Renal pelvis (tissue), 4 donors: ENCODE data around the gene RIPOR3. TPM values are rescaled to one million over a fixed set of nuclear protein-coding genes. Genes with fewer than 3 reads are reported as not detected.
A peak's percentile ranks its signal among the peaks of the same experiment; 100 is the strongest.
"Not testable (repeated sequence)": the region's sequence is repeated elsewhere in the genome, so short reads cannot be mapped to it uniquely, and the experiment has no call there.

ENCODE experiments used
- DNase-seq: peaks from one replicate; pipeline ENCODE4 v3.0.0-alpha.2; 2013
- polyA plus RNA-seq, 3 donors: library from polyadenylated mRNA; unstranded; fragments of 120-200 nt; gene quantifications; one replicate each; pipeline ENCODE4 v1.2.1, GENCODE V29; 2013; ENCODE audit not compliant: insufficient read length in 3 of 3

The RIPOR3 gene
- polyA plus RNA-seq, 3 donors: 5.5 to 8.5 (median 8.0) TPM

DNA sequence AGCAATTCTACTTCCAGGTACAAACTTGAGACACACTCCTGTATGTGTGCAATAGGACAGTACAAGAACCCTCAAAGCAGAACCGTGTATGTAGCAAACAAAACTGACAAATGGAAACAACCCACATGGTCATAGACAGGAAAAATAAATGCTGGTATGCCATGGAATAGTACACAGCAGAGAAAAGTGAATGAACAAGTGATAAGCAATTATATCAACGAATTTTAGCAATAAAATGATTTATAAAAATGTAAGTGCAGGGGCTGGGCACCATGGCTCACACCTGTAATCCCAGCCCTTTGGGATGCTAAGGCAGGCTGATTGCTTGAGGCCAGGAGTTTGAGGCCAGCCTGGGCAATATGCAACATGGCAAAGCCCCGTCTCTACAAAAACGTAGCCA, 9.3 kb downstream of the RIPOR3 start:
- DNase-seq: no peak

DNA sequence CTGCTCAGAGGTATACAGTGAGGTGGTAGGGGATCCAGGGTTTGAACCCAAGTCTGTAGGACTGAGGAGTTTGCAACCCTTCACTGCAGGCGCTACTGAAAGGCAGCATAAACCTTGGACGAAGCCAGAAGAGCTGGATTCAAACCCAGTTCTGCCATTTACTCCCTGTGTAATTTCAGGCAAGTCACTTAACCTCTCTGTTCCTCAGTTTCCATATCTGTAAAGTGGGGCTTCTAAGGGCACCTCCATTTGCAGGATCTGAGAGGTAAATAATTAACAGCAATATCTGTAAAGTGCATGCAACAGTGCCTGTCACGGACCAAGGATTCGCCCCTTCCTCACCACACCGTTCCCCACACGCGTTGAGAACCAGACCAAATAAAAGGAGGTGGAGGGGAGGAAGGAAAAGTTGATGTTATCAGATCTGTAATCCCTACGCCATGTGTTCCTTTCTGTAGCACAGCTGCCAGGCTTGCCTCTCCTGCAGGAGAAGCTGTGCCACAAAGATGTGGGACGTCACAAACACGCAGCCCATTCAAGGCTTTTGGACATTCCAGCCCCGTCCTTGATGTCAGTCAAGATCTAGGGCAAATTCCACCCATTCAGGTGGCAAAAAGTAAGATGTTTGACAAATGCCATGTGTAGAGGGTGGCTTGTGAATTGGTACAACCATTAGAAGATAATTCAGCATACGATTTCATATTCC, 9.8 kb downstream of the RIPOR3 start:
- no peak for DNase-seq

DNA sequence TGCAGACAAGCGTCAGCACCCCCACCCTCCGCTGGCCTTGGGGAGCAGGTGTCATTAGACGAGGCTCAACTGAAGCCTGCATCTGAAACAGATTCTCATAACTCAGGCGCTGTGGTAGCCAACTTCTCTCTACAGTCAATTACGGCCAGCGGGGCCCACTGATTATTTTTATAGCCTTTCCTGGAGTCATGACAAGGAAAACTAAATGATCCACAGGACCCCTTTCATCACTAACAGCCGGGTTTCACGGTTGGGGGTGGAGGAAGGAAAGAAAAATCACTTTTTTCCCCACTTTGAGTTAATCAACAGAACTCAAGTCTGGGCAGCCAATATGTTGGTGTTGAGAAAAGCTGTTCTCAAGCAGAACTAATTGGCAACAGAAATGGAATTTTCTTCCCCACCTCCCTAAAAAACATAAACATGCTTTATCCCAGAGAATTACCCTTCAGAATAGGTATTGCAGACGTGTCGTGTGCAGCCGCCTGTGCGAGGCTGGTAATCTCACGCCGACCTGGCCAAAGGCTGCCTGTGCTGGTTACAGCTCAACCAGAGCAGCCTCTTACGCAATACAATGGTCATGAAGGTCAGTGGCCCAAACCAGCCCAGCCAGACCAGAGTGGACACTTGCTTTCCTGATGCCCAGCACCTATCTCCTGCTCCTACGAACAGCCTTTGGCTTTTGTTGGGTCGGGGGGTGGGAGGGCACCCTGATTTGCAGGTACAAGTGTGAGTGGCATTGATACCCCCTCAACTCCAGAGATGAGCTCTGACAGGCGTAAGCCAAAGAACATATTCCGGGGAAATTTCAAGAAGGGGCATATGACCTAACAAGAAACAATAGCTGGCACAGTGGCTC, 11.0 kb downstream of the RIPOR3 start:
- no peak for DNase-seq

DNA sequence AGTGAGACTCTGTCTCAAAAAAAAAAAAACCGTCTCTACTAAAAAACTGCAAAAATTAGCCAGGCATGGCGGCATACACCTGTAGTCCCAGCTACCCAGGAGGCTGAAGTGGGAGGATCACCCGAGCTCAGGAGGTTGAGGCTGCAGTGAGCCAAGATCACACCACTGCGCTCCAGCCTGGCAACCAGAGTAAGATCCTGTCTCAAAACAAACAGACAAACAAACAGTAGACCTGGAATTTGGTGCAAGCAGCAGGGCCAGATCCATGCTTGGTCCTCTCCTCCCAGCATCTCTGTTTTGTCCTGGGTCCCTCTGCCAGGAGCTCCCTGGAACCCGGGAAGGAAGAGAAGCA, 11.6 kb downstream of the RIPOR3 start:
- DNase-seq: no peak

DNA sequence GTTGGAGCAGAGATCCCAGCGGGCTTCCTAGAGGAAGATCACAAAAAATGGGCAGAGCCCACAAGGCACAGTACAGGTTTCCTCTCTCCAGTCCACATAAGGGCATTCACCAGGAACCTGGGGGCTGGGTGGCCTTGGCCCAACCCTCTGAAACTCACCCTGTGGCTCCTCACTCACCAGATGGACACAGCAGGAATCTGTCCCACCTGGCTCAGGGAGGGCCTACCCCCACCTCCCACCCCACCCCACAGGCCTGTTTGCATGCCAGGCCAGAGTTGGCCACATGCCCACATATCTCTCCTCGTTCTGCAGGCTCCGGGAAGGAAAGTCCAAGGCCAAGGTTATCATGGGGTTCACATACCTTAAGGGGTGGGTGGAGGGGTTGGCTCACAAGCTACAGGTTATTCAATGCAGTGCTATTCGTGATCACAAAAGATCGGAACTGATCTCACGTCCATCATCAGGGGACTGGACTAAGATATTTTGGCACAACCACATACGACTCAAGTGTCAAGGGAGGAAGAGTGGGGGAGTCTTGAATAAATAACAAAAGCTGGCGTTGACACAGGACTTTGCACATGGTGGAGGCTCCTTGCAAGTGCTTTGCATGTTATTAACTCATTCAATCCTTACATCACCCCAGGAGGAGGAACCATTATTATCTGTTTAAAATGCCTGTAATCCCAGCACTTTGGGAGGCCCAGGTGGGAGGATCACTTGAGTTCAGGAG, 13.0 kb downstream of the RIPOR3 start:
- DNase-seq: no peak

DNA sequence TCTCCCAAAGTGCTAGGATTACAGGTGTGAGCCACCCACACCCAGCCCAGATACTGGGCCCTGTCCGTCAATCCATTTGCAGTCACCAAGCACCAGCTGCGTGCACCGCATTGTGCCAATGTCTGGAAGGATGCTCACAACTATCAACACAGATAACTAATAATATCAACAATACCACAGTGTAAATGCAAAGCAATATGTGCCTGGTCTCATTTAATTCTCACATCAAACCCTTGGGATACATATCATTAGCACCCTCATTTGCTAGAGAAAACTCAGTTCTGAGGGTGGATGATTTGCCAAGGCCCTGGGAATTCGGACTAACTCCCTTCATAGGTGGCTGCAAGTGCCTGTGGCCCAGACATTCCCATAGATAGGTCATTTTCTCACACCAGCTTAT, 14.5 kb downstream of the RIPOR3 start:
- DNase-seq: no peak

DNA sequence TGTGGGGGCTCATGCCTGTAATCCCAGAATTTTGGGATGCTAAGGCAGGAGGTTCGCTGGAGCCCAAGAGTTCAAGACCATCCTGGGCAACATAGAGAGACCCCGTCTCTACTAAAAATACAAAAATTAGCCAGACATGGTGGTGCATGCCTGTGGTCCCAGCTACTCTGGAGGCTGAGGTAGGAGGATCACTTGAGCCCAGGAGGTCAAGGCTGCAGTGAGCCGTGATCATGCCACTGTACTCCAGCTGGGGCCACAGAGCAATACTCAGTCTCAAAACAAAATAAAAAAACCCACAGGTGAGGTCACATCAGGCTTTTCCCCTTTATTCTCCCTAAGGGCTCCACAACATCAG, 15.0 kb downstream of the RIPOR3 start:
- not testable (repeated sequence) for DNase-seq

DNA sequence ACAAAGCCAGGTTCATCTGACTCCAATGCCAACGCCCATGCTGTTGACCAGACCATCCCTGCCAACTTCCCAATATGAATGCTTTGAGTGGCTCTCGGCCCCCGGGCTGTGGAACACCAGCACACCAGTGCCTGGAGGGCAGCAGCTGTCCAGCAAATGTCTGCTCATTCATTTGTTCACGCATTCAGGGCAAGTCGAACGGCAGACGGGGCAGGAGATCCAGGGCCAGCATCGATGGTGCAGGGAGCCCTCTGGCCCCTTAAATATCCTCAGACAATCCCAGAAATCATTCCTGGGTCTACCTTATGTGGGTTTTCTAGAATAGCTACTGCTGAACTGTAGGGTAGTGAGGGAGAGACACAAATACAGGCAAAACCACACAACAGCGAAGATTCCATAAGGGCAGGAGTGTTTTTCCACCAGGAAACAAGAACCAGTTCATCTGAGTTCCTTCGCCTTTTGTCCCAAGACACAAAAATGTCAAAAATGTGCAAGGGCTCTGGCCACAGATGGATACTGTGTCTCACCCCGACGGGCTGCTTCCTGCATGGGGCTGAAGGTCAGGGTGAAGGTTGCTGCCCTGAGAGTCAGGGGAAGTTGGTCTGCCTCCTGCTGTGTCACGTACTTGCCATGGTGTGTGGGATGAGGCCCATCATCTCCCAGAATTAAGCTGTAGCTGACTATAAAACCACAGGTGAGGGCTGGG, 15.5 kb downstream of the RIPOR3 start:
- DNase-seq: no peak

DNA sequence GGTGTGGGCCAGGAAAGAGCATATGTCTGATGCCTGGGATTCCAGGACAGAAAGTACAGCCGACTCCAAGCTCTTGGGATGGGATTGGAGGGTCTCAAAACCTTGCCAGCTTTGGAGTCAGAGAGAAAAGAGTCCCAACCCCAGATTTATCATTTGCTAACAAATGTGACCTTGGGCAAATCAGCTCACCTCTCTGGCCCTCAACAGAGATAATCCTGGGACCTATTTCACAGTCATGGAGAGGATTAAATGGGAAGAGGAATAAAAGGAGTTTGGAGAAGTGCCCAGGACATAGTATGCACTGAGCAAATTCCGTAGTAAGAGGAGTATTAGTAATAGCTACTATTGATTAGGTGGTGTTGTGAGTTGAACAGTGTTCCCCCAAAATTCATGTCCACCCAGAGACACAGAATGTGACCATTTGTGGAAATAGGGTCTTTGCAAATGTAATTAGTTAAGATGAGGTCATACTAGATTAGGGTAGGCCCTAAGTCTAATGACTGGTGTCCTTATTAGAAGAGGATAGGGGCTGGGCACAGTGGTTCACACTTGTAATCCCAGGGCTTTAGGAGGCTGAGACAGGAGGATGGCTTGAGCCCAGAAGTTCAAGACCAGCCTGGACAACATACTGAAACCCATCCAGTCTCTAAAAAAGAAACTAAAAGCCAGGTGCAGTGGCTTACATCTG, 17.1 kb downstream of the RIPOR3 start:
- DNase-seq: no peak

DNA sequence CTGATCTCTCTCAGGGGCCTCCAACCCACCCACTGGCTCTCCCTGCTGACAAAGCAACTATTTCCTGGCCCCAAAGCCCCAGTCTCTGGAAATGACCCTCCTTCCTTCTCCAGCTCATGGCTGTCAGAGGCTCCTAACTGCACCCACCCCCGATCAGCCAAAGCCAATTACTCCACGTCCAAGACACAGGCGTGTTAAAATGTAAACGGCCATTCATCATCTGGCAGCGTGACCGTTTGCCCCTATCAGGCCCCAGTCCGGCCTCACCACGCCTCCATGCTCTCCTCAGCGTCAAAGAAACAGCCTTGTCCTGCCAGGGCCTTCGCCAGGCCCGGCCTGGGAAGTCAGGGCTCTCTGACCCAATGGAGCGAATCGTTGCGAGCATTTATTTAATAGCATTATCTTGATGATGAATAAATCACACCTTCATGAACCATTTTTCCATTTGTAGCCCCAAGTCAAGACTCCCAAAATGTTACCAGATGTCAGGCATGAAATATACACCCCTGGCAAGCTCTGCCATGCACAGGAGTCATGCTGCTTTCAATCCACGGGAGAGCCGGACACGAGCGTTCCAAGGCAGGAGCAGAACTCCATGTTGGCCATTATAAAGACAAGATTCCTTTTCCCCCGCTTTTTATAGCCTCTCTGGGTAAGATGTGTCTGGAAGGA, 17.7 kb downstream of the RIPOR3 start:
- peak; percentile 82 for DNase-seq

DNA sequence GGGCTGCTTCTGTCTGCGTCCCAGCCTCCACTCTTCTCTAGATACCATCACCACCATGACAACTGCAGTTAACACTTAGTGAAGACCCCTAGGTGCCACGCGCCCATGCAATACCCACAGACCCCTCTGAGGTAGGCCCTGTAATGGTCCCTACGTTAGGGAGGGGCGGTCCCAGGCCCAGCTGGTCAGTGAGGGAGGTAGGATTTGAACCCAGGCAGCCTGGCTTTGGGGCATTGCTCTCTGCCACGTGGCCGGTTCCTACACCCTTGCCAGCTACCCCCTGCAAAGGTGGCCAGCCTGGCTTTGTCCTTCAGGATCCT, 18.2 kb downstream of the RIPOR3 start:
- DNase-seq: no peak

DNA sequence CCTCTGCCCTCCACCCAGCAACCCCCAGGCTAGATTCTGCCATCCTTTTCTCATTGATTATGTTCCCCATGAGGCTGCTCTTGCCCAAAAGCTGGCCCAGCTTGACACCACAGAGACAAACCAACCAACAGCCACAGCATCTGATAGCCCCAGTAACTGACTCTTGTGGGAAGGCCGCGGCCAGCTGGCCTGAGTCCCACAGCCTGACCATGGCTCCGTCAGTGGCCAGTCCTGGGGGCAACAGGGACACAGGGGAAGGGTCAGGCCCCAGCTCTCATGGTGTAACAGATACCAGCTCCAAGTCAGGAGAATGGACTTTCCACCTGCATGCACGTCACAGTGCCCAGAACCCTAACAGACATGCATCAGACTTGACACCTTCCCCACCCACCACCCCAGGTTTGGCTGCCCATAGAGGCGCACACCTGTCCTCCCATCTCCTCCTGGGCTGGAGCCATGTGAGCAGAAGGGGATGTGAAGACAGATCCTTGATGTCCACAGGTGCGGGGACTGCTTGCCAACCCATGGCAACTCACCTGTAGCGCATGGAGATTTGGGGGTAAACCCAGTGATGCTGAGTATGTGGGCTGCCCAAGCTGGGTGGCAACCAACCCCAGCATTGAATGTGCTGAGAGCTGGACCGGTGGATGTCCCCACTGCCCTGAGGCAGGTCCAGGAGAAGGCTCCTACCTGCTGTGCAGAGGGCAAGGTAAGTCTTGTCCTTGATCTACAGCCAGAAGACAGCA, 18.8 kb downstream of the RIPOR3 start:
- DNase-seq: no peak

DNA sequence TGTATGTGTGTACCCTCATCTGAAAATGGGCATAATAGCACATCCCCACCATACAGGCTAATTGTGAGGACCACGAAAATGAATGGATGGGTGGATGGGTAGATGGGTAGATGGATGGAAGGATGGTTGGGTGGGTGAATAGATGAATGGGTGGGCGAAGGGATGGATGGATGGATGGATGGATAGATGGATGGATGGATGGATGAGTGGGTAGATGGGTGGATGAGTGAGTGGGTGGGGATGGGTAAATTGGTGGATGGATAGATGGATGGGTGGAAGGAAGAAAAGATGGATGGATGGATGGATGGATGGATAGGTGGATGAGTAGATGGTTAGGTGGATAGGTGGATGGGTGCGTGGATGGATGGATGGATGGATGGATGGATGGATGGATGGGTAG, 19.7 kb downstream of the RIPOR3 start:
- DNase-seq: no peak

DNA sequence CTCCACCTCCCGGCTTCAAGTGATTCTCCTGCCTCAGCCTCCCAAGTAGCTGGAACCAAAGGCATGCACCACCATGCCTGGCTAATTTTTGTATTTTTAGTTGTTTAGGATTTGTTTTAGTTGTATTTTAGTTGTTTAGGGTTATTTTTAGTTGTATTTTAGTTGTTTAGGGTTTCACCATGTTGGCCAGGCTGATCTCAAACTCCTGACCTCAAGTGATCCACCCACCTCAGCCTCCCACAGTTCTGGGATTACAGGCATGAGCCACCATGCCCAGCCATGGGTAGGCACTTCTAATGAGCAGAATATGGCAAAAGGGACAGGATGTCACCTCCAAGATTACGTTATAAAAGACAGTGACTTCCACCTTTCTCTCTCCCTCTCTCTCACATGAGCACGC, 20.3 kb downstream of the RIPOR3 start:
- DNase-seq: not testable (repeated sequence)

DNA sequence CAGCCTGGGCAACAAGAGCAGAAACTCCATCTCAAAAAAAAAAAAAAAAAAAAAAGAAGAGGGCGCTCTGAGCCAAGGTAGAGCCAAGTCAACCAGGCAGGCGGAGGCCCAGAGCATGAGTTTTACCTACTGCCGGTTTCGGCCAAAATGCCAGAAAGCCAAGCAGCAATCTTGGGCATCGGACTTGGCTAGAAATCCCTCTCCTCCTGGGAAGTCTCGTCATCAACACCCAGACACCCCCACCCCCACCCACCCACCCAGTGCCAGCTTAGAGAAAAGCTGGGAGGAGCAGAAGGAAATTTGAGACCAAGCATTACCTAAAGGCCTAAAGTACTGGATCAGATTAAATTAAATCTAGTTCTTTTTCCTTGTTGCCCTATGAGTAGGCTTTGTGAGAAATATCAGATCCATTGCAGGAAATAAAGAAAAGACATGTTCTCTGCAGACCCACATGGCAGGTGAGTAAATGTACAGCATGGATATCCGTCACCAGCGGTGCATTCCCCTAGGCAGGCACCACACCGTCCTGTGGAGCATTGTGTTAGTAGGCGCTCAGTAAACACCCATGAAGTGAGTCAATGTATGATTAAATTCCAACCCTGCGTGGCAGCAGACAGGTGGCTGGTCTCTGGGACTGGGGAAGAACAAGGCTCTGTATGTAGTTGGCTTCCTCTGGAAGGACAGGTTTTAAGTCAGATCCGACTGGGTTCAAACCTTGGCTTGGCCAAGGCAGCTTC, 21.0 kb downstream of the RIPOR3 start:
- no peak for DNase-seq

DNA sequence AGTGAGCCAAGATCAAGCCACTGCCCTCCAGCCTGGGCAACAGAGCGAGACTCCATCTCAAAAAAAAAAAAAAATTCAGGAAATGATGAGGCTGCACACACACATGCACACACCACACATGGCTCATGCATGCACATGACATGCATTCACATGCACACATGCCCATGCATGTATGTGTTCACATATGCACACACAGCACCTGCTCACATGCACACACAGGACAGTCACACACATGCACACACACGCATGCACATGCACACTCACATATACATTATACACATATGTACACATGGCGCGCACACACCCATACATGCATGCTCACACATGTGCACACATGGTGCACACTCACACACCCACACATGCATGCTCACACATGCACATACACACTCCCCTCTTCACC, 22.5 kb downstream of the RIPOR3 start:
- DNase-seq: no peak

DNA sequence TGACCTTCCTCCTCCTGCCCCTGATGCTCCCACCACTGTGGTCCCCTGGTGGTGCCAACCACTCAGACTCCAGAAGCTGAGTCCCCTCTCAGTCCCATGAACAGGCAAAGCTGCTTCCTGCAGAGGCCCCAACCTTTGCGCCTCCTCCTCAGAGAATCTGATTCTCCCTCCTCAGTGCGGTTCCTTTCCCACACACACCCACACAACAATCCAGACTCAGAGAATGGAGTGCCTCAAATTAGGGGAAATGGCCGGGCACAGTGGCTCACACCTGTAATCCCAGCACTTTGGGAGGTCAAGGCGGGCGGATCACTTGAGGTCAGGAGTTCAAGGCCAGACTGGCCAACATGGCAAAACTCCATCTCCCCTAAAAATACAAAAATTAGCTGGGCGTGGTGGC, 23.0 kb downstream of the RIPOR3 start:
- DNase-seq: no peak

DNA sequence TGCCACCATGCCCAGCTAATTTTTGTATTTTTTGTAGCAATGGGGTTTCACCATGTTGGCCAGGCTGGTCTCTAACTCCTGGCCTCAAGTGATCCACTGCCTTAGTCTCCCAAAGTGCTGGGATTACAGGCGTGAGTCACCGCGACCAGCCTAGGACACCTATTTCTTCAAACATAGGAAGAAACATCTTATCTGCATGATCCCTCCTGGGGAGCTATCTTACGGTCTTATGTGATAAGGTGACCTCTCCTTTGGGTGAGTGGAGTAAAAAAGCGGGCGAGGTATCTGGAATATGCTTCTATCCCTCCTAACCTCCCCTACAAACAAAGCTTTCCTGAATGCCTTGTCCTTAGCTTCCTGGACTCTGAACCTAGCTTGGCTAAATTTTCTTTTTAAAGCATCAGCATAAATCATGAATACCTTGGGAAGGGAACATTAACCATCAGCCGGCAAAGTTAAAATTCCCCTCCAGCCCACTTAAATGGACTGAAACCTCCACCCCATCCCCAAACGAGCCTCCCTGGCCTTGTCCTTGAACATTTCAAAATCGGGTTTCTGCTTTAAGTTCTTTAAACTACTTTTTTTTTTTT, 24.5 kb downstream of the RIPOR3 start:
- DNase-seq: no peak

DNA sequence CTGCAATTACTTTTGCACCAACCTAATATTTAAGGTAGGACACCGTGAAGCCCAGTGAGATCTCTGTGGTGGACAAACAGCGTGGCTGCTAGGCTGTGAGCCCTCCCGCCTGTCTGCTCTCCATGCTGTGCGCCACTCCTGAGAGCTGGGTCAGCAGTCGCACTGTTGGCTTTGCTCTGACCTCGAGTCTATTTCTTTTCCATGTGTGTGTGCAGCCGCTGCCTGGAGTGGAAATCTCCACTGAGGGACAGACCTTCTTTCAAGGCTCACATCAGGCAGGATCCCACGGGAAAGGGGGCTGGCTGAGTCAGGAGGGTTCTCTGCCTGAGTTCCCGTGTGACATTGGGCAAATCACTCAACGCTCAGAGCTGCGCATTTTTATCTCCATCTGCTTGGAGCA, 27.1 kb downstream of the RIPOR3 start:
- no peak for DNase-seq
